GM19463 (cell line): ENCODE data around the gene OPN1LW.
"Not testable (repeated sequence)": the region's sequence is repeated elsewhere in the genome, so short reads cannot be mapped to it uniquely, and the experiment has no call there.

Experiments used
- ATAC-seq: cut with Tn5 transposase; IDR thresholded peaks from one replicate; pipeline ENCODE4 v1.9.1; 2021; ENCODE audit warnings: mild to moderate bottlenecking, moderate library complexity; ENCODE audit not compliant: unreplicated experiment

OPN1LW gene

DNA sequence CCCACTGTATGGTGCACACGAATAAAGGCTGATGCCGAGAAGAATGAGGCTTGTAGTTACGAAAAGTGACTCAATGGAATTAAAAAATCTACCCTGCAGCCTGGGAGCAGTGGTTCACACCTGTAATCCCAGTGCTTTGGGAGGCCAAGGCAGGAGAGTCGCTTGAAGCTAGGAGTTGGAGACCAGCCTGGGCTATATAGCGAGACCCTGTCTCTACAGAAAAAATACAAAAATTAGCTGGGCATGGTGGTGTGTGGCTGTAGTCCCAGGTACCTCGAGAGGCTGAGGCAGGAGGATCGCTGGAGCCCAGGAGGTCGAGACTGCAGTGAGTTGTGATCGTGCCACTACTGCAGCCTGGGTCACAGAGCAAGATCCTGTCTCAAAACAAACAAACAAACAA lies 11.7 kb upstream of the OPN1LW start:
- no peak for ATAC-seq

DNA sequence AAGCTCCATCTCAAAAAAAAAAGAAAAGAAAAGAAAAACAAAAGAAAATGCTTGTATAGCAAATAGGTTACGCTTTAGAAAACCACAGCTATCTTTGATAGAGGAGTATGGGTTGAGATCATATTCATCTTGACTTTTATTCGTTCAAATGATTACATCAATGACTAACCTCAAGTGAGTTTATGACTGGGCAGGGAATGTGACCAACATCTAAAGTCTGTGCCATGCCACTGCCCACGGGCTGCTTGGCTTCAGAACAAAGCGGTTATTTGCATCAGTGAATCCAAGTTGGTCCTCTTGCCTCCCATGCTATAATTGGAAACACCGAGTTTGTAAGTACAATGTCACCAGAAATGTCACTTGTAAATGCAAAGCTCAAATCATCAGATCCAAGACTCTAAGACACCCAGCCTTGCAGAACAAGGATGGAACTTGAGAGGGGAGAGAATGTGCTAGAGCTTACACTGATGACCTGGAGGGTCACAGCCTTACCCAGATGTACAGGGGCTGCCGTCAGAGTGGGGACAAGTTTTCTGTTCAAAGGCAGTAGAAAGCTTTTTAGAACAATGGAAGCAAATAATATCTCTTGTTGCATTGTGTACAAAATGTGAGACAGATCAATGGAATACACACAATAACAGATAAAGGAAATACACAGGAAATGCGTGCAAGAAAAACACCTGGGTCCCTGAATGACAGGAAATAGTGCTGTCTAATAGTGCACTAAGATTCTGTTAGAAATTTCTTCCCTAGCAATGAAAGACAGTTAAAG lies 8.4 kb upstream of the OPN1LW start:
- no peak for ATAC-seq

DNA sequence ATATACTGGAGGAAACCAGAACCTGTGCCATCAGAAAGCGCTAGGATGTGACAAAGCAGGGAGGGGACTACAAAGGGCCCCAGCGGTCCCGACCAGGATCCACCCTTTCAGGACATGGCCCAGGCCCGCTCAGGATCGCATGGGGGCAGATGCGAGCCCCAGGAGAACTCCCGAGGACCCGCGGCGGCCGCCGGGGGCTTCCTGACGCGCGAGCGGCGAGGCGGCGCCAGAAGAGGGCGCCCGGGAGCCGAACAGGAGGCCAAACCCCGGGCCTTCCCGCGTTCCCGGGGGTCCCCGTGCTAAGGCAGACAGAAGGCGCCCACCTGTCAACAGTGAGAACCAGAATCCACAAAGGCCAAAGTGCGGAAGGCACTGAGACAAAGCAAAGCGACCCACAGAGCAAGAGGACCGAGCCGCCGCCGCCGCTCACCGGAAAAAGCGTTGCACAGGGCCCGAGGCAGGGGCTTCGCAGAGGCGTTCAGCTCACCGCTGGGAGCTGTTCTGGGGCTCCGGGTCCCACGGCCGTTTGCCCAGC lies 7.3 kb upstream of the OPN1LW start:
- no peak for ATAC-seq

DNA sequence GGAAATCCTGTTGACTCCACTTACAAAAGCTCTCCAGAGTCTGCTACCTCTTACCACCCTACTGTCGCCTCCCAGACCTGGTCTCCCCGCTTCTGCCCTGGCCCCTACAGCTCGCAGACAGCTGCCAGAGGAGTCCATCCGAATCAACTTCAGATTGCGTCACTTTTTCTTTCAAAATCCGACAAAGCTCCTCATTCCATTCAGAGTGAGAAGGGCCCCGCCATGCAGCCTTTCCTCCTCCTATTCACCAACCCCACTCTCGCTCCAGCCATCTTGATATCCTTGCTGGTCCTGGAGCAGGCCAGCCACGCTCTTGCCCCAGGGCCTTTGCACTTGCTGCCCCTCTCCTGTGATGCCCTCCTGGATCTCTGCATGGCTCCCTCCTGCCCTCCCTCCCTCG lies 5.2 kb upstream of the OPN1LW start:
- ATAC-seq, result no peak

DNA sequence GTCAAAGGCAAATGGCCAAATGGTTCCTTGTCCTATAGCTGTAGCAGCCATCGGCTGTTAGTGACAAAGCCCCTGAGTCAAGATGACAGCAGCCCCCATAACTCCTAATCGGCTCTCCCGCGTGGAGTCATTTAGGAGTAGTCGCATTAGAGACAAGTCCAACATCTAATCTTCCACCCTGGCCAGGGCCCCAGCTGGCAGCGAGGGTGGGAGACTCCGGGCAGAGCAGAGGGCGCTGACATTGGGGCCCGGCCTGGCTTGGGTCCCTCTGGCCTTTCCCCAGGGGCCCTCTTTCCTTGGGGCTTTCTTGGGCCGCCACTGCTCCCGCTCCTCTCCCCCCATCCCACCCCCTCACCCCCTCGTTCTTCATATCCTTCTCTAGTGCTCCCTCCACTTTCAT lies 3.8 kb upstream of the OPN1LW start:
- no peak for ATAC-seq

DNA sequence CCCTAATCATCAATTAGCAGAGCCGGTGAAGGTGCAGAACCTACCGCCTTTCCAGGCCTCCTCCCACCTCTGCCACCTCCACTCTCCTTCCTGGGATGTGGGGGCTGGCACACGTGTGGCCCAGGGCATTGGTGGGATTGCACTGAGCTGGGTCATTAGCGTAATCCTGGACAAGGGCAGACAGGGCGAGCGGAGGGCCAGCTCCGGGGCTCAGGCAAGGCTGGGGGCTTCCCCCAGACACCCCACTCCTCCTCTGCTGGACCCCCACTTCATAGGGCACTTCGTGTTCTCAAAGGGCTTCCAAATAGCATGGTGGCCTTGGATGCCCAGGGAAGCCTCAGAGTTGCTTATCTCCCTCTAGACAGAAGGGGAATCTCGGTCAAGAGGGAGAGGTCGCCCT lies 3.3 kb upstream of the OPN1LW start:
- ATAC-seq, result no peak

DNA sequence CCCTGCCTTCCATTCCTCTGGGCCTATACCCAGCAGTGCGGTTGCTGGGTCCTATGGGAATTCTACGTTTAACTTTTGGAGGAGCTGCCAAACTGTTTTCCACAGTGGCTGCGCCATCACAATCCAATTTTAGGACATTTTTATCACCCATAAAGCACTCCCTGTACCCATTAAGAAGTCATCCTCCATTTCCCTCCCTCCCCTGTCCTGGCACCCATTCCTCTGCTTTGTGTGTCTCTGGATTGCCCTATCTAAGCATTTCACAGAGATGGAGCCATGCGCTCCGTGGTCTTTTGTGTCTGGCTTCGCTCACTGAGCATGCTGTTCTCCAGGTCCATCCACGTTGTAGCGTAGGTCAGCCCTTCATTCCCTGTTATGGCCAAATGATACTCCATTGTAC lies 1.7 kb upstream of the OPN1LW start:
- ATAC-seq, result no peak

DNA sequence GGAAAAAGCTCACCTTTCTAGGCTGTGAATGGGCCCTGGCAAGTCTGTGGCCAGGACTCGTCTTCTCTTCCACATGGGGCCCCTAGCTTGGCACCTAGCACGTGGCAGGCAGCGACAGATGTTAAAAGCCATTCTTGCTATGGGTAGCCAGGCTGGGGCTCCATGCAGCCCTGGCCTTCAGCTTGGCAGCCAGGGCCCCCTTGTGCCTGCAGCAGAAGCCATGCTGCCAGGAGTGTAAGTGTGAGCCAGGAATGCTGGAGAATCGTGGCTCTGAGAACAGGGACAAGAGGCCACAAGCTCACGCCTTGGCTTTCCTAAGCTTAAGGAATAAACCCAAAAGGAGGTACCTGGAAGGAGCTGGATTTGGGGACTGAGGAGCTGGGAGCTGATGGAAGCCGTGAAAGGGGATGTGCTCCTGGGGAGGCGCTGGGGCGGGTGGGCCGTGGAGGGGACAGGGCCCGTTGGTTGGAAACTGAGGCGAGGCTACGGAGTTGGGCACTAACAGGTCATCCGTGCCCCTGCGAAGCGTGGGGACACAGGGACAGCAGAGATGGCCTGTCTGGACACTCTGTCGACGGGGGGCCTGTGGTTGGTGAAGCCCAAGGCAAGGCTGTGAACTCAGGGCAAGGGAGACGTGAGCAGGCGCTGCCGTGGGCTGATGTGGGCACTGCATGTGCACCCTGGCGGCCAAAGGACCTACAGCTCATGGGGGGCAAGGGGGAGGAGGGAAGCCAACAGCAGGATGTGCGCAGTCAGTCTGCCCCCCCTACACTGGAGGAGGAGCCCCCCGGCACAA lies 895 bp upstream of the OPN1LW start:
- no peak for ATAC-seq

DNA sequence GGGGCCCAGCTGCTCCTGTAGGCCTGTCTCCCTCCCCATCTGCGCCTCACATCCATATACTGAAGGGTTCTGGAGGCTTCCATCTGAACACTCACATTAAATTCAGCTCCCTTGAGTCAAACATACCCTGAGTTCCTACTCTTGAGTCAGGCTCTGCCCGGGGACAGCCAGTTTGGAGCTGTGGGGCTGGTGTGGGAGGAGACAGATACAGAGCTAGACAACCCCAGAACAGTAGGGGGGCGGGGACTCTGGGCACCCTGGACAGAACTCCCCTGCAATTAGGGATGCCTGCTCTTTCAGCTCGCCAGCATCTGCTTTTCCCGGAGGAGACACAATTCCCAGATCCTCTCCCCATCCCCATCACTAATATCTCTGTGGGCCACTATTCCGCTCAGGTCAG lies 7.0 kb downstream of the OPN1LW start:
- not testable (repeated sequence) for ATAC-seq

DNA sequence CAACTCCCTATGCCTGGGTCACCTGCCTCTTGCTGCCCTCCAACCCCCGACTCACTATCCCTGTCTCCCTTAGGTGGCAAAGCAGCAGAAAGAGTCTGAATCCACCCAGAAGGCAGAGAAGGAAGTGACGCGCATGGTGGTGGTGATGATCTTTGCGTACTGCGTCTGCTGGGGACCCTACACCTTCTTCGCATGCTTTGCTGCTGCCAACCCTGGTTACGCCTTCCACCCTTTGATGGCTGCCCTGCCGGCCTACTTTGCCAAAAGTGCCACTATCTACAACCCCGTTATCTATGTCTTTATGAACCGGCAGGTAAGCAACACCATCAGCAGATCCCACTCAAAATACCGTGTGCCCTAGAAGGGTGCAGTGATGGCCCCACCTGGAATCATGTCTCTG lies 12.2 kb downstream of the OPN1LW start:
- not testable (repeated sequence) for ATAC-seq

DNA sequence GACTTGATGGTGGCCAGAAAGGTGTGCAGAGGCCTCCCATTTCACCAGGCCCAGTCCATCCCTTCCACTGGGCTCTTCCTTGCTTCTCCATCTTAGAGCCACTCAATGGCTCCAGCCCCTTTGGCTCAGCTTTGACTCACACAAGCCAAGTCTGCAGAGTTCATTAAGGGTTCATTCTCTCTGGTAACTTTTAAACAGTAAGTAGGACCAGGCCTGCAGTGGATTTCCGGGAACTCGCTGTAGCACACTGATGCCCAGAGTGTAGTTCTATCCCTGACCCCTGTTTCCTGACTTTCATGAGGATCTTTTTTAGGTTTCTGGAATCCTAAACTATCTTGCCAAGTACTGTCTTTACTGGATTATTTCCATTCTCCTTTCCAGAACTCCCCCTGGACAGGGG lies 13.2 kb downstream of the OPN1LW start:
- not testable (repeated sequence) for ATAC-seq

DNA sequence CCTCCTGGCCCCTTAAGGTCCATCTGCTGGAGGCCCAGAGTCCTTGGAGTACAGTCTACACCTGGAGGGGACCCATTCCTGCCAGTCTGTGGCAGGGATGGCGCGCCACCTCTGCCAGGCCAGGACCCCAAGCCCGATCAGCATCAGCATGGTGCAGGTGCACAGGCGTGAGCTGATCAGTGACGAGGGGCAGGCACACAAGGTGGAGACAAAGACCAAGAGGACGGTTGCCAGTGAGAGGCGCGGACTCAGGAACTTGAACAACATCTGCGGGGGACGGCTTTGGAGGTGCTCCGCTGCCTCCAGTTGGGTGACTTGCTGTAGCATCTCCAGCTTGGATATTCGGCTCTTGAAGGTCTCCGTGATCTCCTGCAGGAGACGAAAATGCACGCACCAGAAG lies 15.3 kb downstream of the OPN1LW start:
- not testable (repeated sequence) for ATAC-seq

DNA sequence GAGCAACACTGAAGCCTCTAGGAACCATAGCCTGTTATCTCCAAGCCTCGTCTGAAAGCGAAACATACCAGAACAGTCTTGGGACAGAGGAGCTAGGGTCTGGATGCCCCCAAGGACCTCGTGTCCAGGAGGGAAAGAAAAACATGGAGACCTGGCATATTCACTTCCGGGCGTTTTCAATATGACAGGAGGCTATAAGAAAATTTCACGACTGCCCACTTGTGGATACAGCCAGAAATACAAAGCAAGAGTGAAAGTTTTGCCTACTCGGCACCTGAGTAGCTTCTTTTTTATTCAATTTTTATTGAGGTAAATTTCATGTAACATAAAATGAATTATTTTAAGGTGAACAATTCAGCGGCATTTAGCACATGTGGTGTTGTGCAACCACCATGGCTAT lies 20.9 kb downstream of the OPN1LW start:
- ATAC-seq, result not testable (repeated sequence)

DNA sequence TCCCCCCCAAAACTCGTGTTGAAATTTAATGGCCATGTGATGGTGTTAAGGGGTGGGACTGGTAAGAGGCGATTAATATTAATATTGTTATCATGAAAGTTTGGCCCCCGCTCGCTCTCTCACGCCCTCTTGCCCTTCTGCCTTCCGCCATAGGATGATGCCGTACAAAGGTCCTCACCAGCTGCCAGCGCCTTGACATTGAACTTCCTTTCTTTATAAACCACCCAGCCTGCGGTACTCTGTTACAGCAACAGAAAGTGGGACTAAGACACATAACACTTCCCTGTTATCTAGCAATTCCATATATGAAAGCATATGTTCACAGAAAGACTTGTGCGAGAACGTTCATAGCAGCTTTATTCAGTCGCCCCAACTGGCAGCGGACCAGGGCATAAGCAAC lies 24.3 kb downstream of the OPN1LW start:
- ATAC-seq, result not testable (repeated sequence)

DNA sequence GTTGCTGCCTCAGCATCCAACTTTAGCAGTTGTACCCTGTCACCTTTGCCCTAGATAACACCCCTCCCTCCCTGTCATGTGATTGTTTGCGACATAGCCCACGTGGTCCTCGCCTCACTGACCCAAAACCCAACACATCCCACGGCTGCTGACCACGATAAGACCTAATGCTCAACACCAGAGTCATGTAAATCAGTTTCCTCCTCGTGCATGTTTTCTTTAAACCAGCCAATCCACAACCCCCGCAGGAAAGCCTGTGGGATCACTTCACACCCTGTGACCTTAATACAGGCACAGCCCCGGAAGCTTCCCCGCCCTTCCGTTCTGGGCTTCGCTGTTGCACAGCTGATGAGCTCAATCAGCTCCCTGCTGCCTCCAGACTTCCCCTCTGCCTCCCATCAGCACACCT lies 28.5 kb downstream of the OPN1LW start:
- ATAC-seq, result not testable (repeated sequence)

DNA sequence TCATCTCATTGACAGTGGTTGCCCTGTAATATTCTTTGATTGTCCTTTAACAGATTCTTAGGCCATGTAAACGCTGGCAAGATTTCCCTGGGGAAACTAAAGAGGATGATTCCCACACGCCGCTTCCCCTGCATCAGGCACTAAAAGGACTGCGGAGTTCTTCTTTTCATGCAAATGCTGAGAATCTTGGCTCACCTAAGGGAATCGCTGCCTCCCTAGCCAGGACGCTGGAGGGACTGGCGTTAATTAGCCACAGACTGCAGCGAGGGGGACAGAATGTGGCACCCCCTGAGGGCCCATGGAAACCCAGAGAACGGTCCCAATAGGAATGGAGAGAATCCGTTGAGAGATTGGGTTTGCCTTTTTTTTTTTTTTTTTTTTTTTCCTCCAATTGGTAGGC lies 30.3 kb downstream of the OPN1LW start:
- ATAC-seq, result not testable (repeated sequence)

DNA sequence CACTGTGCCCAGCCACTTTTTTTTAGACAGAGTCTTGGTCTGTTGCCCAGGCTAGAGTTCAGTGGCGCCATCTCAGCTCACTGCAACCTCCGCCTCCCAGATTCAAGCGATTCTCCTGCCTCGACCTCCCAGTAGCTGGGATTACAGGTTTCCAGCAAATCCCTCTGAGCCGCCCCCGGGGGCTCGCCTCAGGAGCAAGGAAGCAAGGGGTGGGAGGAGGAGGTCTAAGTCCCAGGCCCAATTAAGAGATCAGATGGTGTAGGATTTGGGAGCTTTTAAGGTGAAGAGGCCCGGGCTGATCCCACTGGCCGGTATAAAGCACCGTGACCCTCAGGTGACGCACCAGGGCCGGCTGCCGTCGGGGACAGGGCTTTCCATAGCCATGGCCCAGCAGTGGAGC lies 38.3 kb downstream of the OPN1LW start, which contains the start of gene OPN1MW:
Gene OPN1MW (plus strand): TSS at position 301 of the 400 bp plus-strand sequence. CDS start 82 bp downstream, at position 383.
- ATAC-seq, result not testable (repeated sequence)

DNA sequence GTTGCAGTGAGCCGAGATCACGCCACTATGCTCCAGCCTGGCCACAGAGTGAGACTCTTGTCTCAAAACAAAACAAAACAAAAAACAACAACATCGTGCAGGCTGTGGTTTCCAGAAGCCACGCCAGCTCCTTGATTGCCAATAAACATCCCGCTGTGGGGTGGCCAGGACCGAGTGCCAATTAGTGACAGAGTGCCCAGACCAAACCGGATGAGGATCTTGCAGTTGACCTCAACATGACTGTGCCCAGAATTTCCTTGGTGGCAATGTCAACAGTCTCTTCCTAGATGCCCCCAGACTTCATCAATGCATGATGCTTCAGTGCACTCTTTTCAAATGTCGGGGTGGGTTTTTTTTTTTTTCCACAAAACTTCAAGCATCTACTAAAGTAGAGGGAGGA lies 39.8 kb downstream of the OPN1LW start:
- not testable (repeated sequence) for ATAC-seq

DNA sequence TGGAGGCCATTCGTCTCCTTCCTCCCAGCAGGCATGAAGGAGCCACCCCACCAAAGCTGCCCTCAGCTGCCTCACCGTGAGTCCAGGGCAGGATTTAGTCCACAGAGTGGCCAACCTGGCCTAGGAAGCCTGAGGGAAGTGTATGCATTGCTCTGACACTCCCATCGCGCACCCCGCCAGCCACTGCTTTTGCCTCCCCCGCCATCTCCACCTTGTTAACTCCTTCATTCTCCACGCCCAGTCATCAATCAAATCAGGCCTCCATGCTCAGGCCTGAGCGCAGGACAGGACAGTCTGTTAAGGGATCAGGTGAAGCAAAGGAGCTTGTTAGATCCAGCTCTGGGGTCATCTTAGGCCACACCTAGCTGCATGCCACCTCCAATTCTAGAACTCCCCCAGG lies 48.8 kb downstream of the OPN1LW start:
- not testable (repeated sequence) for ATAC-seq

DNA sequence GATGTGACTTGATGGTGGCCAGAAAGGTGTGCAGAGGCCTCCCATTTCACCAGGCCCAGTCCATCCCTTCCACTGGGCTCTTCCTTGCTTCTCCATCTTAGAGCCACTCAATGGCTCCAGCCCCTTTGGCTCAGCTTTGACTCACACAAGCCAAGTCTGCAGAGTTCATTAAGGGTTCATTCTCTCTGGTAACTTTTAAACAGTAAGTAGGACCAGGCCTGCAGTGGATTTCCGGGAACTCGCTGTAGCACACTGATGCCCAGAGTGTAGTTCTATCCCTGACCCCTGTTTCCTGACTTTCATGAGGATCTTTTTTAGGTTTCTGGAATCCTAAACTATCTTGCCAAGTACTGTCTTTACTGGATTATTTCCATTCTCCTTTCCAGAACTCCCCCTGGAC lies 50.3 kb downstream of the OPN1LW start:
- ATAC-seq, result not testable (repeated sequence)

DNA sequence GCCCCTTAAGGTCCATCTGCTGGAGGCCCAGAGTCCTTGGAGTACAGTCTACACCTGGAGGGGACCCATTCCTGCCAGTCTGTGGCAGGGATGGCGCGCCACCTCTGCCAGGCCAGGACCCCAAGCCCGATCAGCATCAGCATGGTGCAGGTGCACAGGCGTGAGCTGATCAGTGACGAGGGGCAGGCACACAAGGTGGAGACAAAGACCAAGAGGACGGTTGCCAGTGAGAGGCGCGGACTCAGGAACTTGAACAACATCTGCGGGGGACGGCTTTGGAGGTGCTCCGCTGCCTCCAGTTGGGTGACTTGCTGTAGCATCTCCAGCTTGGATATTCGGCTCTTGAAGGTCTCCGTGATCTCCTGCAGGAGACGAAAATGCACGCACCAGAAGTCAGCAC lies 52.4 kb downstream of the OPN1LW start:
- ATAC-seq, result not testable (repeated sequence)
